Nephron (organoid): ENCODE data around the gene USP6NL.
"Not testable (repeated sequence)": the region's sequence is repeated elsewhere in the genome, so short reads cannot be mapped to it uniquely, and the experiment has no call there.

ENCODE experiments used
- H3K27ac Mint-ChIP-seq, 3 experiments: 2 replicates each; pipeline ENCODE4 v1.8.0; 2020; ENCODE audit warnings: mixed read lengths in 3 of 3, mild to moderate bottlenecking in 2 of 3, moderate library complexity in 1 of 3
- H3K27me3 Mint-ChIP-seq: 2 replicates; pipeline ENCODE4 v1.8.0; 2021; ENCODE audit warnings: low read depth, mild to moderate bottlenecking, moderate library complexity, mixed read lengths
- H3K36me3 Mint-ChIP-seq: 2 replicates; pipeline ENCODE4 v1.8.0; 2020; ENCODE audit warnings: low read depth, mixed read lengths
- H3K4me1 Mint-ChIP-seq: 2 replicates; pipeline ENCODE4 v1.8.0; 2020; ENCODE audit warnings: mixed read lengths
- H3K4me3 Mint-ChIP-seq, 3 experiments: 2 replicates each; pipeline ENCODE4 v1.8.0; 2020; ENCODE audit warnings: mild to moderate bottlenecking in 3 of 3, mixed read lengths in 3 of 3, moderate library complexity in 2 of 3
- H3K9me3 Mint-ChIP-seq: 2 replicates; pipeline ENCODE4 v1.8.0; 2020; ENCODE audit warnings: mixed read lengths
- TF ChIP-seq, protein P1 (sequence below), 3 experiments: fragments of 200-600 bp; sonication (generic); IDR thresholded peaks; one replicate each; pipeline ENCODE4 v1.5.0; 2021; ENCODE audit warnings: antibody characterized with exemption in 3 of 3; ENCODE audit not compliant: unreplicated experiment in 3 of 3

The USP6NL gene

DNA sequence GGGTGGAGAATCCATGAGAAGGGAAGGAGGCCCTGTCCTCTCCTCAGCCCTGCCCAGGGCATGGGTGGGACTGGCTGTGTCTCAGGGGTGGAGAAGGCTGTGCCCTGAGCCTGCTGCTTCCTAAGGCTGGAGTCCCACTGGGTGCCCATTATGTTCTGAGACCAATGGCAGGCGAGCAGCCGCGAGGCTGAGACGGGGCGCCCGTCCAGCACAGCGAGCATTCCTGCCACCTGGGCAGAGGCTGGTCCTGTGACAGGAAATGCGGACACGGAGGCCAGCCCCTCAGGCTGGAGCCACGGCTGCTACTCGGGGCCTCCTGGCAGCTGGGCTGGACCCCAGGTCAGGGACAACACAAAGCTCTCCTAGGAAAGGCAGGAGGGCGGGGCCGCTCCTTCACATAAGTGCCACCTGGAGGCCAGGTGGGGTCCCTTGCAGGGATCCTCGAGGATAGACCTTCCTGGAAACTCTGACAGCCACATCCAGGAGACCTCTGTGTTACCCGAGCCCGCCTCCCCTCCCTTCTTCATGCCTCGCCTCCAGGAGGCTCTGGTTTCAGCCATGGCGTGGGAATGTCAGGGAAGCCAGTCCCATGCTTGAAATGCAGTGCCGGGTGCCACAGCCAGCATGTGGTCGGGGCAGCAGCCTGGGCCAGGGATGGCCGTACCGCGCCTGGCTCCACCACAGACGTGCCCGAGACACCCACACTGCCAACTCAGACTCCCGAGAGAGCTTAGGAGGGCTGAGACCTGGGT is 173.9 kb downstream of the USP6NL start:
- Mint-ChIP-seq H3K27me3 (peaks cover 5% of the 10 kb centered on the region), H3K27ac (no peak overlapping the region), H3K36me3 (no peaks in the 10 kb centered on the region), H3K4me3 (no peak overlapping the region), H3K9me3 (no peaks in the 10 kb centered on the region), H3K4me1 (peaks cover 5% of the 10 kb centered on the region)
- TF ChIP-seq, protein P1, sequence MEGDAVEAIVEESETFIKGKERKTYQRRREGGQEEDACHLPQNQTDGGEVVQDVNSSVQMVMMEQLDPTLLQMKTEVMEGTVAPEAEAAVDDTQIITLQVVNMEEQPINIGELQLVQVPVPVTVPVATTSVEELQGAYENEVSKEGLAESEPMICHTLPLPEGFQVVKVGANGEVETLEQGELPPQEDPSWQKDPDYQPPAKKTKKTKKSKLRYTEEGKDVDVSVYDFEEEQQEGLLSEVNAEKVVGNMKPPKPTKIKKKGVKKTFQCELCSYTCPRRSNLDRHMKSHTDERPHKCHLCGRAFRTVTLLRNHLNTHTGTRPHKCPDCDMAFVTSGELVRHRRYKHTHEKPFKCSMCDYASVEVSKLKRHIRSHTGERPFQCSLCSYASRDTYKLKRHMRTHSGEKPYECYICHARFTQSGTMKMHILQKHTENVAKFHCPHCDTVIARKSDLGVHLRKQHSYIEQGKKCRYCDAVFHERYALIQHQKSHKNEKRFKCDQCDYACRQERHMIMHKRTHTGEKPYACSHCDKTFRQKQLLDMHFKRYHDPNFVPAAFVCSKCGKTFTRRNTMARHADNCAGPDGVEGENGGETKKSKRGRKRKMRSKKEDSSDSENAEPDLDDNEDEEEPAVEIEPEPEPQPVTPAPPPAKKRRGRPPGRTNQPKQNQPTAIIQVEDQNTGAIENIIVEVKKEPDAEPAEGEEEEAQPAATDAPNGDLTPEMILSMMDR (IDR thresholded peaks at IDR 0.05; ENCODE audit: unreplicated experiment in 3 of 3): no peak

DNA sequence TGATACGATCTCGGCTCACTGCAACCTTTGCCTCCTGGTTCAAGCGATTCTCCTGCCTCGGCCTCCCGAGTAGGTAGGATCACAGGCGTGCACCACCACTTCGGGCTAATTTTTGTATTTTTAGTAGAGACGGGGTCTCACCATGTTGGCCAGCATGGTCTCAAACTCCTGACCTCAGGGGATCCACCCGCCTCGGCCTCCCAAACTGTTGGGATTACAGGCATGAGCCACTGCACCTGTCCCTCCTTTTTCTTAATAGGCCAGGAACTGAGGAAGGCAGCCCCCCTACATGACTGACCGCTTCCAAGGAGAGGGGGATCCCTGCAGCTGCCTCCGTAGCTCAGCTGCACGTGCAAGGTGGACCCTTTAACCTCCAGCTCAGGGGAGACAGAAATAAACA is 175.0 kb downstream of the USP6NL start:
- H3K9me3 Mint-ChIP-seq, H3K36me3 Mint-ChIP-seq, H3K27me3 Mint-ChIP-seq, H3K4me1 Mint-ChIP-seq, H3K4me3 Mint-ChIP-seq, H3K27ac Mint-ChIP-seq: not testable (repeated sequence)

DNA sequence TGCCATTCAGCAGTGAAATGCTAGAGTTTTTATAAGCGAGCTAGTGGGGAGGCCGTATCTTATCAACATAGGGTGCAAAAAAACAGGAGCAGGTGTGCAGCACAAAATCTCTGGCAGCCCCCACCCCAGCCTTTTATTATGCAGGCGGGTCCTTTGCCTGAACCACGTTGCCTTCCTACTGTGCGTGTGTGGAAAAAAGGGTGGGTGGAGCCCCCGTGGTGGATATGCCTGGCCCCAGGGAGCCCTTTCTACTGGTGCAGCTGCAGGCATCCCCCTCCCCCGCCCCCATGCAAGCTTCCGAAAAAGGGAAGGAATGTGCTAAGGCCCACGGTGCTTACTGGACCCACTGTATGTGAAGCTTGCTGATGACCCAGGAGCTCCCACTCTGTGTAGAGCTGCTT is 175.9 kb downstream of the USP6NL start:
- Mint-ChIP-seq H3K27ac (no peak overlapping the region), H3K9me3 (no peaks in the 10 kb centered on the region), H3K4me3 (no peak overlapping the region), H3K36me3 (no peaks in the 10 kb centered on the region), H3K27me3 (peaks cover 11% of the 10 kb centered on the region), H3K4me1 (peaks cover 5% of the 10 kb centered on the region)
- TF ChIP-seq, protein P1 (IDR thresholded peaks at IDR 0.05; ENCODE audit: unreplicated experiment in 3 of 3): no peak

GRCh38 chr10:11434324-11434723 is 177.1 kb downstream of the USP6NL start:
- peaks cover 5% of the 10 kb centered on the region for H3K4me1 Mint-ChIP-seq
- peaks cover 15% of the 10 kb centered on the region for H3K27me3 Mint-ChIP-seq
- no peak overlapping the region for H3K4me3 Mint-ChIP-seq
- H3K27ac Mint-ChIP-seq: no peak overlapping the region
- H3K9me3 Mint-ChIP-seq: peaks cover 3% of the 10 kb centered on the region
- H3K36me3 Mint-ChIP-seq: no peaks in the 10 kb centered on the region
- TF ChIP-seq, protein P1 (IDR thresholded peaks at IDR 0.05; ENCODE audit: unreplicated experiment in 3 of 3): no peak

GRCh38 chr10:11433657-11434056 is 177.8 kb downstream of the USP6NL start:
- no peaks in the 10 kb centered on the region for H3K36me3 Mint-ChIP-seq
- no peaks in the 10 kb centered on the region for H3K4me1 Mint-ChIP-seq
- peaks cover 8% of the 10 kb centered on the region for H3K9me3 Mint-ChIP-seq
- TF ChIP-seq, protein P1 (IDR thresholded peaks at IDR 0.05; ENCODE audit: unreplicated experiment in 3 of 3): no peak
- H3K27me3 Mint-ChIP-seq: peaks cover 15% of the 10 kb centered on the region
- no peak overlapping the region for H3K27ac Mint-ChIP-seq
- H3K4me3 Mint-ChIP-seq: no peak overlapping the region

DNA sequence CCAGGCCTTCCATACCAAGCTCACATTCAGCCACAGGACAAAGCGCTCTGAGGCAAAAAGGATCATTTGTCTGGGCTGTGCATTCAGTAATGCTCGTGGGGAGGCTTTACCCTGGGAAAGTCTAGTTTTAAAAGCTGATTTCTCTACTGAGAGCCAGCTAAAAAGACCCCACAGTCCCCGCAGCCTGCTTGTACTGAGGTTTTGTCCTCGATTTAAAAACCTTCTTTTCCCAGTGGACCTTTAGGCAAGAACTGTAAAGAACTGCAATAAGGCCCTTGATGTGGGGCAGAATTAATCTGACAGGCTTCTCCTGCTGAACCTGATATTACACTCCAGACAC is 180.3 kb downstream of the USP6NL start:
- peaks cover 16% of the 10 kb centered on the region for H3K9me3 Mint-ChIP-seq
- no peak overlapping the region for H3K27ac Mint-ChIP-seq
- TF ChIP-seq, protein P1 (IDR thresholded peaks at IDR 0.05; ENCODE audit: unreplicated experiment in 3 of 3): no peak
- no peaks in the 10 kb centered on the region for H3K4me1 Mint-ChIP-seq
- H3K4me3 Mint-ChIP-seq: no peak overlapping the region
- no peaks in the 10 kb centered on the region for H3K36me3 Mint-ChIP-seq
- peaks cover 15% of the 10 kb centered on the region for H3K27me3 Mint-ChIP-seq
